ENCODE results near the gene CXCR1.
"Not testable (repeated sequence)": the region's sequence is repeated elsewhere in the genome, so short reads cannot be mapped to it uniquely, and the experiment has no call there.

CXCR1 gene

DNA sequence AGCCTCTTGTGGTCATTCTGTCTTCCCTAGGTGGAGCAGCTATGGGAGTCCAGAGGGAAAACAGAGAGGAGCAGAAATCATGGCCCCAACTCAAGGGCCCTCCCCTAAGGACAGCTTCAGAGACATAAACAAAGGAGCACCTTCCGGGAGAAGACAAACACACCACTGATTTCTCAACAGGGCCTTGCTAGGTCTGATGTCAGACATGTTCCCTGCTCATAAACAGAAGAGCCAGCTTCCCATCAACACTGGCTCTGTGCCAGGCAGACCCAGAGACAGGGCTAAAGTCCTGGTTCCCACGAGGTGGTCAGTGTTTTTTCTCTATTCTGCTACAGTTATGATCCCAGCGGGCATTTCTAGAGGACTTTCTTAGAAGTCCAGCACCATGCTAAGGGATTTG, 21.6 kb downstream of the CXCR1 start:
- no peak overlapping the region for H3K4me3 ChIP-seq (ENCODE audit: low read length)
- no peak for TF ChIP-seq ZNF274 (IDR thresholded peaks at IDR 0.05; ENCODE audit: low read depth, low read length)

DNA sequence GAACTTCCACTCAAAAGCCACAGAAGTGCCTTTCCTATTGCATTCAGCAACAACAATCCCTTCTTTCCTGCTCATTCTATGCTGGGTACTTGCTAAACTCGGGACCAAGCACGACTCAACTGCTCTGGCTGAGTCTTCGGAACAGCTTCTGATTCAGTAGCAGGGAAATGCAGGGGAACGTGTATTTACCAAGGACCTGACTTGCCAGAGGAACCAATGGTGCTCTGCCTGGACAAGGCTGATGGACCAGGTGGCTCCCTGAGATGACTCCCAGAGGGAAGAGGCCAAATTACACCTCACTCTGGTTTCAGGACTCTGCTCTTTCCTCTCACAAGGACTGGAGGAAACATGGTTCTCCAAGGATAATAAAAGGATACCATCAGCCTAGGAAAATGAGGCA, 28.7 kb downstream of the CXCR1 start:
- TF ChIP-seq ZNF274 (IDR thresholded peaks at IDR 0.05; ENCODE audit: low read depth, low read length), result no peak
- H3K4me3 ChIP-seq (ENCODE audit: low read length), result no peak overlapping the region

DNA sequence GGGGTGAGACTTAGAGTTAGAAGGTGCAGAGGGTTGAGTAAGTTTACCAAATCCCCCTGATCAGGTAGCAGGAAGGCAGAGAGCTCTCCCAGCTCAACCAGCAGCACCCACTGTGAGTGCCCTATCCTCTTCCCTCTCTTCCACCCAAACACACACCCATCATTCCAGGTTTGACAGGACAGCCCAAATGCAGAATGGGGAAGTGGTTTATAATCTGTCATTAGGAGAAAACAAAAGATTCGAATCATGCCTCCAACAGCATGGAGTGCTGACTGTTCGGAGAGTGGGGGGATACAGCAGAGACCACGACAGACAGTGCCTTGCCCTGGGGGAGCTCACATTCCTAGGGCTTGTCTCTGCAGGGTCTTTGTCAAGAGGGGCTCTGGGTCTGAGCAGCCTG, 29.2 kb downstream of the CXCR1 start:
- H3K4me3 ChIP-seq (ENCODE audit: low read length), result no peak overlapping the region
- no peak for TF ChIP-seq ZNF274 (IDR thresholded peaks at IDR 0.05; ENCODE audit: low read depth, low read length)

DNA sequence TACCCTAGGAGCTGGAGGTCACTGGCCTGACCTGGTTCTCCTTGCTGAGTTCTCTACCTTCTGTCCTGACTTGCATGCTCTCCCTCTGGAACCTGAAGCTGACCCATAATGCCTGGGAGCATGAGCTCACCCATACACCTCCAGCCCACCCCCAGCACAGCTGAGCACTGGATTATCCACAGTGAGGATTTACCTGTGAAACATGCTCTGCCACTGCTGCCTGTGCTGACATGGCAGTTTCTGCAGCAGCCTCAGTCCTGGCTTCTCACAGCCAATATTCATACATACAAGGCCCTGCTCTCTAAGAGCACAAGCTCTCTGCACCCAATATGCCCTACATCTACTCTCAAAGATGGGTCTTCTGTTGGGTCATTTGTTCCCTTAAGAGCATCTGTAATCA, 35.9 kb downstream of the CXCR1 start:
- no peak overlapping the region for H3K4me3 ChIP-seq (ENCODE audit: low read length)
- no peak for TF ChIP-seq ZNF274 (IDR thresholded peaks at IDR 0.05; ENCODE audit: low read depth, low read length)

DNA sequence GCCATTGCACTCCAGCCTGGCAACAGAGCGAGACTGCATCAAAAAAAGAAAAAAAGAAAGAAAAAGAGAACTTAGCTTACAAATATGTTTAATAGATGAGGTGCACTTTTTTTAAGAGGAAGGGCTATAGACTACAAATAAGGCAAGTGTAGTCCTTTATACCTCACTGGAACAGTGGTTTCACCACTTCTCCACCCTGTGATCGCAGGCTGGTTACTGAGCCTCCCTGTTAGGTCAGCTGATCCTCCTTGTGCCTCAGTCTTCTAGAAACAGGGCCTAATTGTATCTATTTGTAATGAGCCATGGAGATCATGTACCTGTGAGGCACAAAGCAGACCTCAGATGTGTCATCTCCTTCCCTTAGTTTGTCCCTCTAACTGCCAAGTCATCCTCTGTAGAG, 36.4 kb downstream of the CXCR1 start:
- no peak for TF ChIP-seq ZNF274 (IDR thresholded peaks at IDR 0.05; ENCODE audit: low read depth, low read length)
- H3K4me3 ChIP-seq (ENCODE audit: low read length), result no peak overlapping the region

DNA sequence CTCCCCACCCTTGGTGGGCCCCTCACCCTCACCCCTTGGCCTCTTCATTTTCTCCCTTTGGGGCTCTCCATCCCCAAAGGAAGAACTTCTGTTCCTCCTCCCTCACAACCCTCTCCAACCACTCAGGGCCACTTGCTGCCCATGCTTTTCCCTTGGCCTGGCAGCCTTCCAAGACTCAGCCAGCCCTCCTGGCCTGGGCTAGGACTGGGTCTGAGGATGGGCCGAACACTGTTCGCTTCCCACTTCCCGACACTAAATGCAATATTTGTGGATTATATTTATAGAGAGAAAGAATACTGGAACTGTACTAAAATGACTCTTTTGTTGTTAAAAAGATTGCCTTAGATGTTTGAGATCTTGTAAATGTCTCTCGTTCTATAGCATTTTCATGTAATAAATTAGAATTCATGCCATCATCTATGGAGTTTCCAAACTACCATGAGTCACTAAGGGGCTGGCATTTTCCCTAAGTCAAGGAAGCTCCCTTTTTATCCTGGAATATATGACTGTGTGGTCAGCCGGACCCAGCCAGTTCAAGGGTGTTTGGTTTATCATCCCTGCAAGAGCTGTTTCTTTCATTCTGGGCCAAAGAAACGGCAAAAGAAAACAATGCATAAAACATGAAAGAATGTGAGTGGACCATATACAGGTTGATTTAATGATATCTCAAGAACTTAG, 37.2 kb downstream of the CXCR1 start:
- no peak for TF ChIP-seq ZNF274 (IDR thresholded peaks at IDR 0.05; ENCODE audit: low read depth, low read length)

DNA sequence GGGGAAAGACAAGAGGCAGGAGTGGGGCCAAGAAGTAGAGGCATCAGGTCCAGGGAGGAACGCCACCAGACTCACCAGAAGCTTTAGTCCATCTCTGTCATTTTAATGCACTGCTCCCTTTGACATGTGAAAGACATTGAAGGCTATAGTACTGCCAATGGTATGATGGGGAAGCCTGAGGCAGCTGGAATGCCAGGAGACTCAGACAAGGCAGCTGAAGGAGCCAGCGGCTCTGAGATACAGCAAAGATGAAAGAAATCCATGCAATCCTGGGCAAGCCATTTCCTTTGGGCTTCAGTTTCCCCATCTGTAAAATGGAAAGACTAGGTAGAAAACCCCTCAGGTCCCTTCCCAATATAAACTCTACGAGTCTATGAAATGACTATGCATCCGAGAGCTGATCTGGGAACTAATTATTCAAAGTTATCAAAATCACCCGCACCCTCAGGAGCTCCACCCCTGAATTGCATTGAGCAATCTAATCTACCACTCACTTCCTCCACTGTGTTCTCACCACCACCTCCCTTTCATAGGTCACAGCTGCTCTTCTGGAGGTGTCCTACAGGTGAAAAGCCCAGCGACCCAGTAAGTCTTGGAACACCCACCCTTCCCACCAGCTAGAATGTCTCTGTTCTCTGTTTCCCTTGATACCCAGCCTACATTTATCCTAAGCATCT, 37.8 kb downstream of the CXCR1 start:
- no peak for TF ChIP-seq ZNF274 (IDR thresholded peaks at IDR 0.05; ENCODE audit: low read depth, low read length)
- no peak overlapping the region for H3K4me3 ChIP-seq (ENCODE audit: low read length)

More for the DNA sequence above, 37.2 kb downstream of the CXCR1 start:
- H3K4me3 ChIP-seq (ENCODE audit: low read length), result no peak overlapping the region

DNA sequence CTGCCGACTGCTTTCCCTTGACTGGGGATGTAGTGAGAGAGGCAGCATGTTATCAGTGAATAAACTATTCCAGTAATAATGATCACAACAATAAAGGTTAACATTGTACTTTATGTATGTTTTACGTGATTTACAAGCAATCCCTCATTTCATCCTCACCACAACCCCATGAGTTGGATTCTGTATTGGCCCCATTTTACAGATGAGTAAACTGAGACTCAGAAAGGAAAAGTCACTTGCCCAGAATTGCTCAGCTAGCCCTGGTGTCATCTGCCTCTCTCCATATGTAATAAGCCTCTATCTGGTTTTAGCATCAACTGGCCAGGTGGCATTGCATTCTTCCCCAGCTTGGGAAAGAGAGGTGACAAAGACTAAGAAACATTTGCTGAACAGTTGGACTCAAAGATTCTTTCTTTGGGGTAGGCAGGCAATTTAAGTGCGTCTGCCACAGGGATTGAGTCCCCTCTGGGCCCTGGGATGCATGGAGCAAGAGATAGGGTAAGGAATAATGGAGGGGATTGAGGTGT, 38.8 kb downstream of the CXCR1 start:
- no peak overlapping the region for H3K4me3 ChIP-seq (ENCODE audit: low read length)
- TF ChIP-seq ZNF274 (IDR thresholded peaks at IDR 0.05; ENCODE audit: low read depth, low read length), result no peak

DNA sequence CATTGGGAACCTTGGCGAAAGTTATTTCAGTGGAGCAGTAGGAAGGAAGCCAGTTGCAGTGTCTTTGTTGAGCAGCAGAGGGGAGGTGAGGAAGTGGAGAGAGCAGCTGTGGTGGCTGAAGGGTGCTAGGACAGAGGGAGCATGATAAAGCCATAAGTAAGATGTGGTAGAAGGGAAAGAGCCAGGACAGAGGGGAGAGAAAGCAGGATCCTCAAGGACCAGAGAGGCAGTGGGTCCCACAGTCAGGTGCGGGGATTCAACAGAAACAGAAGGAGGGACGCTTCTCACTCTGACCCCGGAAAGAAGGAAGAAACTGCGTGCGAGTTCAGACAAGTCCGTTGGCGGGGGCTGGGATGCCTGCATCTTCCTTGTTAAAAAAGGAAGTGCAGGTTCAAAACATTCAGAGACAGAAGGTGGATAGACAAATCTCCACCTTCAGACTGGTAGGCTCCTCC, 41.1 kb downstream of the CXCR1 start, which contains the start of gene CXCR2:
CXCR2 (plus strand) TSS at position 403 of the 455 bp plus-strand sequence. CDS start 8,774 bp downstream, outside the sequence.
- no peak for TF ChIP-seq ZNF274 (IDR thresholded peaks at IDR 0.05; ENCODE audit: low read depth, low read length)
- H3K4me3 ChIP-seq (ENCODE audit: low read length), result no peak within 1 kb of the TSS

DNA sequence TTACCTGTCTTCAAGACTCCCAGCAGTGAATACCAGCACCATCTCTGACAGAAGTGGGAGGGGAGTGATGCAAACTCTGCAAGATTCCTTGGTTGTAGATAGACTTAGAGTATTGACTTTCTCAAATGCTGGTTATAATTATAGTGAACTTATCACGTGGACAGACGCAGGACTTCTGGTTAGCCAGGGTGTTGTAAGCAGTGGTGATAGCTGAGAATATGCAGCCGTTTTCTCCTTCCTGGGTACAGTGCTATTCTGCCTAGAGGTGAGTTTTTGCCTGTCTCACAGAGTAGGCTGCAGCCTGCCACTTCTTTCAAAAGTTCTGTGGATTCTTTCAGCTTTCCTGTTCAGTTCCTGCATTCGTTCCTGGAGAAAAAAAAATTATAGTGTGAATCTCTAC, 41.7 kb downstream of the CXCR1 start:
- TF ChIP-seq ZNF274 (IDR thresholded peaks at IDR 0.05; ENCODE audit: low read depth, low read length), result no peak
- H3K4me3 ChIP-seq (ENCODE audit: low read length), result no peak overlapping the region

DNA sequence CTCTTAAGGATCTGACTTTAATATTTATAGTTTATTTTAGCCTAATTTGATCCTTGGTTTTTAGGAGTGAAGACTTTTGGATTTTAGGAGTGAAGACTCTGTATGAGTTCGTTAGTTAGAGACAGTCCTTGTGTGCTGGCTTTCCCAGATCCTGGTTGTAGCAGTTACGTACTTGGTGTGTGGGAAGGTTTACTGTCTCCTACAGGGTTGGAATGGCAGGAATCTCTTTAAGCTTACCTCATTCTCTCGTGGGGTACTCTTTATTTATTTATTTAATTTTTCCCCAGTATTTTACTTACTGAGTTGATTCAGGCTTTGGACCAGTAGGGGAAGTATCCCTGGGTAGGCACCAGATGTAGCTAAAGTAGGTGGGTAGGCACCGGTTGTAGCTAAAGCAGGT, 42.8 kb downstream of the CXCR1 start:
- H3K4me3 ChIP-seq (ENCODE audit: low read length), result no peak overlapping the region
- no peak for TF ChIP-seq ZNF274 (IDR thresholded peaks at IDR 0.05; ENCODE audit: low read depth, low read length)

DNA sequence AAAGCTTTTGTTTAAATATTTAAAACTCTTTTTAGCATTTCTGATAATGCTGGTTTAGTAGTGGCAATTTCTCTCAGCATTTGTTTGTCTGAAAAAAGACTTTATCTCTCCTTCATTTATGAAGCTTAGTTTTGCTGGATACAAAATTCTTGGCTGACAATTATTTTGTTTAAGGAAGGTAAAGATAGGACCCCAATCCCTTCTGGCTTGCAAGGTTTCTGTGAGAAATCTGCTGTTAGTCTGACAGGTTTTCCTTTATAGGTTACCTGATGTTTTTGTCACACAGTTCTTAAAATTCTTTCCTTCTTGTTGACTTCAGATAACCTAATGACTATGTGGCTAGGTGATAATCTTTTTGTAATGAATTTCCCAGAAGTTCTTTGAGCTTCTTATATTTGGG, 44.5 kb downstream of the CXCR1 start:
- H3K4me3 ChIP-seq (ENCODE audit: low read length), result not testable (repeated sequence)

DNA sequence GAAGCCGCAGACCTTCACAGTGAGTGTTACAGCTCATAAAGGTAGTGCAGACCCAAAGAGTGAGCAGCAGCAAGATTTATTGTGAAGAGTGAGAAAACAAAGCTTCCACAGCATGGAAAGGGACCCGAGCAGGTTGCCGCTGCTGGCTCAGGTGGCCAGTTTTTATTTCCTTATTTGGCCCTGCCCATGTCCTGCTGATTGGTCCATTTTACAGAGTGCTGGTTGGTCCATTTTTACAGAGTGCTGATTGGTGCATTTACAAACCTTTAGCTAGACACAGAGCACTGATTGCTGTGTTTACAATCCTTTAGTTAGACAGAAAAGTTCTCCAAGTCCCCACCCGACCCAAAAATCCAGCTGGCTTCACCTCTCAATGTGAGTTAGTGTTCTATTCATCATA, 45.0 kb downstream of the CXCR1 start:
- H3K4me3 ChIP-seq (ENCODE audit: low read length), result not testable (repeated sequence)
